SK-N-SH (cell line): ENCODE results near the gene AUH.

ENCODE experiments used
- CTCF ChIP-seq: fragments of 200-600 bp; sonication (generic); IDR thresholded peaks from 2 replicates; pipeline ENCODE4 v1.6.1; 2017; ENCODE audit warnings: antibody characterized with exemption, mild to moderate bottlenecking, moderate library complexity
- EP300 ChIP-seq, 2 experiments: IDR thresholded peaks; 2 replicates each; pipeline versions ENCODE4 v1.4.0 to v1.6.1; 2012; ENCODE audit warnings: borderline replicate concordance in 1 of 2, low read depth in 1 of 2, low read length in 1 of 2
- FOXM1 ChIP-seq: IDR thresholded peaks from 2 replicates; pipeline ENCODE4 v1.4.0; 2012; ENCODE audit warnings: low read depth, mild to moderate bottlenecking
- JUND ChIP-seq: IDR thresholded peaks from 2 replicates; pipeline ENCODE4 v1.4.0; 2012
- MAX ChIP-seq: IDR thresholded peaks from 2 replicates; pipeline ENCODE4 v1.4.0; 2012; ENCODE audit warnings: low read depth
- NFIC ChIP-seq: IDR thresholded peaks from 2 replicates; pipeline ENCODE4 v1.4.0; 2012; ENCODE audit warnings: borderline replicate concordance
- SIN3A ChIP-seq: IDR thresholded peaks from 2 replicates; pipeline ENCODE4 v1.6.1; 2012; ENCODE audit warnings: low read depth, mild to moderate bottlenecking, low read length, moderate library complexity, borderline replicate concordance
- SMC3 ChIP-seq: IDR thresholded peaks from 2 replicates; pipeline ENCODE4 v1.6.1; 2012; ENCODE audit warnings: low read depth, low read length, improper control_type of control experiment
- TAF1 ChIP-seq: IDR thresholded peaks from 2 replicates; pipeline ENCODE4 v1.6.1; 2012; ENCODE audit warnings: low read depth, mild to moderate bottlenecking, low read length, moderate library complexity, borderline replicate concordance
- TEAD4 ChIP-seq: IDR thresholded peaks from 2 replicates; pipeline ENCODE4 v1.4.0; 2012; ENCODE audit warnings: mild to moderate bottlenecking, borderline replicate concordance; ENCODE audit not compliant: insufficient read depth
- YY1 ChIP-seq: IDR thresholded peaks from 2 replicates; pipeline ENCODE4 v1.4.0; 2012; ENCODE audit warnings: low read depth, mild to moderate bottlenecking

- TF ChIP-seq TEAD4: no peak
- no peak for TF ChIP-seq YY1
- no peak for TF ChIP-seq CTCF
- no peak for TF ChIP-seq SMC3
- TF ChIP-seq MAX: no peak
- TF ChIP-seq JUND: no peak
- TF ChIP-seq FOXM1: no peak
- no peak for TF ChIP-seq SIN3A
- no peak for TF ChIP-seq NFIC
- no peak for TF ChIP-seq TAF1
- TF ChIP-seq EP300 (IDR thresholded peaks at IDR 0.05; ENCODE audit: borderline replicate concordance in 1 of 2, low read depth in 1 of 2, low read length in 1 of 2): no peak
These were observed 19.1 kb downstream of the AUH start for GRCh38 chr9:91342575-91342974.
